ENCODE data around the gene DYRK1A.
A peak's percentile ranks its signal among the peaks of the same experiment; 100 is the strongest.
"Not testable (repeated sequence)": the region's sequence is repeated elsewhere in the genome, so short reads cannot be mapped to it uniquely, and the experiment has no call there.

DYRK1A gene

DNA sequence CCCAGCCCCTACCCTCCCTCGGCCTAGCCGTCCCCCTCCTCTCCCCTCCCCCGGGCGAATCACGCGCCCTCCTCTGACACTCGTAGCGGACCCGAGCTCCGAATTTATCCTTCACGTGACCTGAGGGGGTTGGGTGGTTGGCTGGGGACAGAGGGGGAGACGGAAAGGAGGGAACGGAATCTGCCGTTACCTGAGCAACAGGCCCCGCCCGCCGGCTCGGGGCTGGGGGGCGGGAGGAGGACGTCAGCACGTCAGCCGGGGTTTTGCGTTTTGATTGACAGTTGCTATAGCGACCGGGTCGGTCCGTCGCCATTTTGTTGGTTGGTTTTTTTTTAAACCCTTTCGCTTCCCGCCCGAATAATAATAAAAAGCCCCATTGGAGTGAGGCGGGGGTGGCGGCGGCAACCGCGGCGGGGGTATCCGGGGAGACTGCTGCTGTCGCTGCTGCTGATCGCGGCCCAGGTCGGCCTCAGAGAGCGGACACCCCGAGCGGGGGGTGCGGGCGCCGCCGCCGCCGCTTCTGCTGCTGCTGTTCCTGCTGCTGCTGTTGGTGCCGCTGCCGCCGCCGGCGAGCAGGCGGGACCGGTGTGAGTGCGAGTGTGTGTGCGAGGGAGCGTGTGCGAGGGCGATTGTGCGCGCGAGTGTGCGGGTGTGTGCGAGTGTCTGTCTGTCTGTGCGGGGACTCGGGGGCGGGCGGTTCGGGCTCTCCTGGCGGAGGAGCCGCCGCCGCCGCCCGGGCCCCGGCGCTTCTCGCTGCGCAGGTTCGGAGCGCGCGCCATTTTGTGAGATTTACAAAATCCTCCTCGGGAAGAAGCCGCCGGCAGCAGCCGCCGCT is at the start of gene DYRK1A:
Gene DYRK1A, plus strand, starts transcription at position 292 of the 835 bp plus-strand sequence. CDS start 53,602 bp downstream, outside the sequence.
- DNase-seq (ENCODE audit: low read depth) = peak; percentile 99

DNA sequence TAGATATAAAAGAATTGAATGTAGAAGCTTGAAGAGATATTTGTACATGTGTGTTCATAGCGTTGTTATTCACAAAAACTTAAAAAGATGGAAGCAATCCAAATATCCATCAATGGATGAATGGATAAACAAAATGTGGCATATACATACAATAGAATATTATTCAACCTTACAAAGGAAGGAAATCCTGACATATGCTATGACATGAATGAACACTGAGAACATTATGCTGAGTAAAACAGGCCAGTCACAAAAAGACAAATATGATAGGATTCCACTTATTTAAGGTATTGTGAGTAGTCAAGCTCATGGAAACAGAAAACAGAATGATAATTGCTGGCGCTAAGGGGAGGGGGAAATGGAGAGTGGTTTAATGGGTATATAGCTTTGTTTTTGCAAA is 47.0 kb upstream of the DYRK1A start:
- no peak for DNase-seq (ENCODE audit: low read depth)

DNA sequence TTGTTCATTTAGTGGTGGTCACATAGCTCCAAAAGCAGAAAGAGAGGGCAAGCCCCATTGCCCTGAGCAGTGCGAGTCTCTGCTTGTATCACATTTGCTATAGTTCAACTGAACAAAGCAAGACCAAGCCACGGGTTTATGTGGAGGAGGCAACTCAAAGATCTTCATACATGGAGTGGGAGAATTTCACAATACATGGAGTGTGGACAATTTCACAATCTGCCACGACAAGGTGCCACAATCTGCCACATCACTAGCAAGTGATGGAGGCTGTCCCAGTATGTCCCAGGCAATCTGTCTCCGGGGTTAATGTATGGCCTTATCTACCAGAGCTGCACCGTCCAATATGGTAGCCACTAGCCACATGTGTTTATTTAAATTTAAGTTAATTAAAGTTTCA is 44.5 kb upstream of the DYRK1A start:
- no peak for DNase-seq (ENCODE audit: low read depth)

- no peak for DNase-seq (ENCODE audit: low read depth)
These were observed 42.0 kb upstream of the DYRK1A start for GRCh38 chr21:37324558-37324957.

GRCh38 chr21:37328147-37328546 is 38.4 kb upstream of the DYRK1A start:
- not testable (repeated sequence) for DNase-seq (ENCODE audit: low read depth)

DNA sequence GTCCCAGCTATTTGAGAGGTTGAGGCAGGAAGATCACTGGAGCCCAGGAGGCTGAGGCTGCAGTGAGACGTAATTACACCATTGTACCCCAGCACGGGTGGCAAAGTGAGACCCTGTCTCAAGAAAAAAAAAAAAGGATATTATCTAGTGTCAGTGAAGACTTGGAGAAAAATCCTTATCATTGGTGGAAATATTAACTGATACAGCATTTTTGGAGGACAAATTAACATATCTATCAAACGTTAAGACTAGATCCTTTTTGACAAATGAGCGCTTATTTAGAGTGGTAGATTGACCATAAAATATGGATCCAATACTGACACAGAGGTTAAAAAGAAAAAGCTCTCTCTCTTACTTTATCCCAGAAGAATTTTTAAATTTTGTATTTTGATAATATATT is 35.2 kb upstream of the DYRK1A start:
- DNase-seq (ENCODE audit: low read depth) = no peak

- DNase-seq (ENCODE audit: low read depth) = no peak
These were observed 31.5 kb upstream of the DYRK1A start for GRCh38 chr21:37335053-37335452.

GRCh38 chr21:37337179-37337578 is 29.4 kb upstream of the DYRK1A start:
- DNase-seq (ENCODE audit: low read depth) = no peak

DNA sequence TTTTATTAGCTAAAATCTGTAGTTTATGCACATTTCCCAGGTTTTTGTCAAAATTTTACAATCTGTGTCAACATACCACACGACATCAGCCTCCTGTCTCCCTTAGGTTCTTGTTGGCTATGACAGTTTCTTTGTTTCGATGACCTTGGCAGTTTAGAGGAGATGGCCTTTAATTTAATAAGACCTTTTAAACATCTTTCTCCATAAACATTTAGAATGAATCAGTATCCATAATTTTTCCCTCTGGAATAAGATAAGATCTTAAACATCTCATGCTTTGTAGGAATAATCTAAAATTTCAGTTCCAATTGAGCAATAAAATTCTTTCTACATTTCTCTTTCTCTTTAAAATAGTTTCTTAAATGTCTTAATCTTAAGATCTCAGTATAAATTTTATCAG is 28.7 kb upstream of the DYRK1A start:
- DNase-seq (ENCODE audit: low read depth) = no peak

GRCh38 chr21:37338671-37339551 is 27.7 kb upstream of the DYRK1A start:
- DNase-seq (ENCODE audit: low read depth) = peak; percentile 85

- DNase-seq (ENCODE audit: low read depth) = no peak
These were observed 27.0 kb upstream of the DYRK1A start for GRCh38 chr21:37339552-37339939.

DNA sequence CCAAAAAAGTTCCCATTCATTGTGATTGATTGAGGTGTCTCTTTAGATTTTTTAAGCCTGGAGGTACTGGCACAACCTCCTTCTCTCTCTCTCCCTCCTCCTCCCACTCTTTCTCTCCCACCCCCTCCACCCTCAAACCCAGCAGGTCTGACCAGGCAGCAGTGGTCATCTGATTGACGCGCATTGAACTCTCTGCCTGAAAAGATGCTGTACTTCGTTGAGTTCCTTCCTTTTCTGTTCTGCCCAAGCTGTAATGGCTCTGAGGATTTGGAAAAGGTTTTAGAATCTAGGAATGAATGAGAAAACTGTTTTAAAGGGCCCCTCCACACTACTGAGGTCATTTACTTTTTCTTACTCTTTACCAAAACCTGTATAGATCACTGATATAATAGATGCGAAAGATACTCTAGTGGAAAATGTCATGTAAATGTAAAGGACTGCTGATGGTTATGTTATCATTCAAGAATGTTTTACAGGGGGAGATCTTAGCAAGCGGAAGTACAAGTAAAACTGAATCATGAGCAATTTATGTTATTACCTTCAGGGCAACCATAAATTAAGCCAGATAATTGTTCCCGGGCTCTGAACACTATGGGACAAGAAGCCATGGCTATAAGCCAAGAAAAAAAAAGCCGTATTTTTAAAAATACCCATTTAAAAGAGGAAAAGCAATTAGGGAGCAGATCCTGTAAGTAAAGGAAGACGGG is 25.2 kb upstream of the DYRK1A start:
- no peak for DNase-seq (ENCODE audit: low read depth)

GRCh38 chr21:37342046-37342632 is 24.4 kb upstream of the DYRK1A start:
- DNase-seq (ENCODE audit: low read depth) = no peak

DNA sequence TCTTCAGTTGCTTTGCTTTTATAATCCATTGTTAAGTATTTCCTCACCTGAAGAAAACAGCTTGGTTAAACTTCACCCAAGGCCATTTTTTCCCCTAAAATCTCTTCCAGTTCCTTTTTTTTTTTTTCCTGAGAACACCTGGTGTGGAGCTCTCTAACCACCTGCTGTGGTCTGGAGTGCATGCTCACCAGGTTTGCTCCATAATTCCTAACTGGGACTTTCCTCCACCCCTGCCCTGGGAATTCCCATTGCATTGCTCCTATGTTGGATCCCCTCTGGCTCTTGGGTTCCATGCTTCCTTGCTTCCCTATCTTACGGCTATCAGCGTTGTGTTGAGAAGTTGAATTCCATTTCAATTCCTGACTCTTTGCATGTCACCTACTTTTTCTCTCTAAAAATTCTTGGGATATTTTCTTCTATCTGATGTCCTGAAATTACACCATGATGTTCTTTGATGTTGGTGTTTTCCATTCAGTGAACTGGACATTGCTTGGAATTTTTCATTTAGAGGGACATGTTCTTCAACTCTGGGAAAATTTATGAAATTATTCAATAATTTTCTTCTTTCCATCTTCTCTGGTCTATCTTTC is 19.6 kb upstream of the DYRK1A start:
- no peak for DNase-seq (ENCODE audit: low read depth)

- no peak for DNase-seq (ENCODE audit: low read depth)
These were observed 17.9 kb upstream of the DYRK1A start for GRCh38 chr21:37348664-37349063.

GRCh38 chr21:37350472-37350871 is 16.1 kb upstream of the DYRK1A start:
- no peak for DNase-seq (ENCODE audit: low read depth)

GRCh38 chr21:37356706-37357105 is 9.9 kb upstream of the DYRK1A start:
- no peak for DNase-seq (ENCODE audit: low read depth)

DNA sequence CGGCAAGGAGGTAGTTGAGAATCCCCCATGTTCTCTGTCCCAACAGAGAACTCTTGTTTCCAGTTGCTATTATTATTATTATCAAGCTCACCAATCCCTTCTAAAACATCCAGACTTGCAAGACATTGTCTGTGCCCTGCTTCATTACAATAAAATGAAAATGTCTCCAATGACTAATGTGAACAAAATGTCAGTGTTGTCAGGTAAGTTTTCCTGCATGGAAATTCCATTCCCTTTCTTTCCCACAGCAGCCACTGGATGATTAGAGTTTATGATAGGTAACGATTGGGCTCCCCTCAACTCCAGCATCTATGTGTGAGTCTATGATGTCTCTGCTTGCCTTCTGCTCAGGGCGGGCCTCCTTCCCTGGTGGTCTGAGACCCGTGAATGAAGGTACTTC is 8.9 kb upstream of the DYRK1A start:
- DNase-seq (ENCODE audit: low read depth) = no peak

DNA sequence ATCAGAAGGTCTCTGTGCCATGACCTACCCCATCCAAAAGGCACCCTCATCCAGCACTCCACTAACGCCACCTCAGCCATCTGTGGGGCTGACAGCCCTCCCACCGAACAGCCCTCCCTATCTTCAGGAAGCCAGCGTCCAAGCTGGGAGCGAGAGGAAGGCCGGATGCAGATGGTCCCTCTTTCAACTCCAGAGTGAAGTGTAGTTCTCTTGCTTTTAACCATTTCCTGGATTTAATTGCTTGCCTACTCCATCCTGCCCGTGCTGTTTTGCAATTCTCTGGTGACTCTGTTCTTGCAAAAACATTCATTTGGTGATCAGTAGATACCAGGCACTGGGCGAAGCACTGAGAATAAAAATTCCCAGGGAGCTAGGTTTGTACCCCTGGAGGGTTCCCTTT is 8.2 kb upstream of the DYRK1A start:
- no peak for DNase-seq (ENCODE audit: low read depth)

- no peak for DNase-seq (ENCODE audit: low read depth)
These were observed 2.6 kb upstream of the DYRK1A start for GRCh38 chr21:37363936-37364335.

- DNase-seq (ENCODE audit: low read depth) = no peak
These were observed 1.9 kb upstream of the DYRK1A start for GRCh38 chr21:37364722-37365121.

Measured in stromal cell of bone marrow (primary cell).